ENCODE measurements around the gene XRCC3. TPM values are rescaled to one million over a fixed set of nuclear protein-coding genes. Genes with fewer than 3 reads are reported as not detected.

Gene XRCC3
- total and polyA plus RNA-seq, 2 donors (not counting 3 experiments of a cell fraction or from before 2014, with no cell fraction given): 13.6 to 27.2 TPM

- ChIA-PET CTCF (no interaction called here), POLR2A (no interaction called here)
- no peak for TF ChIP-seq POLR2A (IDR thresholded peaks at IDR 0.05; ENCODE audit: low read depth, low read length)
- TF ChIP-seq, protein P1, sequence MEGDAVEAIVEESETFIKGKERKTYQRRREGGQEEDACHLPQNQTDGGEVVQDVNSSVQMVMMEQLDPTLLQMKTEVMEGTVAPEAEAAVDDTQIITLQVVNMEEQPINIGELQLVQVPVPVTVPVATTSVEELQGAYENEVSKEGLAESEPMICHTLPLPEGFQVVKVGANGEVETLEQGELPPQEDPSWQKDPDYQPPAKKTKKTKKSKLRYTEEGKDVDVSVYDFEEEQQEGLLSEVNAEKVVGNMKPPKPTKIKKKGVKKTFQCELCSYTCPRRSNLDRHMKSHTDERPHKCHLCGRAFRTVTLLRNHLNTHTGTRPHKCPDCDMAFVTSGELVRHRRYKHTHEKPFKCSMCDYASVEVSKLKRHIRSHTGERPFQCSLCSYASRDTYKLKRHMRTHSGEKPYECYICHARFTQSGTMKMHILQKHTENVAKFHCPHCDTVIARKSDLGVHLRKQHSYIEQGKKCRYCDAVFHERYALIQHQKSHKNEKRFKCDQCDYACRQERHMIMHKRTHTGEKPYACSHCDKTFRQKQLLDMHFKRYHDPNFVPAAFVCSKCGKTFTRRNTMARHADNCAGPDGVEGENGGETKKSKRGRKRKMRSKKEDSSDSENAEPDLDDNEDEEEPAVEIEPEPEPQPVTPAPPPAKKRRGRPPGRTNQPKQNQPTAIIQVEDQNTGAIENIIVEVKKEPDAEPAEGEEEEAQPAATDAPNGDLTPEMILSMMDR (IDR thresholded peaks at IDR 0.05; ENCODE audit: extremely low read depth in 1 of 2, insufficient read depth in 1 of 2, low read depth in 1 of 2, low read length in 2 of 2): no peak
- no peak for TF ChIP-seq FOS (IDR thresholded peaks at IDR 0.05; ENCODE audit: borderline replicate concordance, insufficient read depth, low read length)
- no peak for TF ChIP-seq EZH2 (IDR thresholded peaks at IDR 0.05; ENCODE audit: borderline replicate concordance, low read depth, low read length, severe bottlenecking)
- TF ChIP-seq JUN (IDR thresholded peaks at IDR 0.05; ENCODE audit: borderline replicate concordance, insufficient read depth, insufficient read length, low read depth): no peak
- TF ChIP-seq, protein P2, sequence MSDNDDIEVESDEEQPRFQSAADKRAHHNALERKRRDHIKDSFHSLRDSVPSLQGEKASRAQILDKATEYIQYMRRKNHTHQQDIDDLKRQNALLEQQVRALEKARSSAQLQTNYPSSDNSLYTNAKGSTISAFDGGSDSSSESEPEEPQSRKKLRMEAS (IDR thresholded peaks at IDR 0.05; ENCODE audit: insufficient read depth, insufficient read length): no peak
- no peak for TF ChIP-seq MYC (IDR thresholded peaks at IDR 0.05; ENCODE audit: low read depth, low read length)
- no peak for TF ChIP-seq GATA2 (IDR thresholded peaks at IDR 0.05; ENCODE audit: insufficient read depth, insufficient read length, low read depth, low read length)
- no peak for TF ChIP-seq POLR2AphosphoS5 (IDR thresholded peaks at IDR 0.05; ENCODE audit: insufficient read depth, low read depth, low read length)
- intact Hi-C loops (cut with micrococcal nuclease): no loop called here
- no peak for DNase-seq (ENCODE audit: low read depth, low spot score)
- no peak overlapping the region for H3K4me3 ChIP-seq (replicated peaks in 1 of 3; ENCODE audit: insufficient read depth in 1 of 3, low read depth in 1 of 3, low read length in 3 of 3)
- H4K20me1 ChIP-seq (replicated peaks; ENCODE audit: control insufficient read depth, extremely low read depth, insufficient read depth, low read length): peaks cover 2% of the 10 kb centered on the region
- BruUV-seq (replicated peaks): no TSS peak
- peaks cover 31% of the 10 kb centered on the region for H3K79me2 ChIP-seq (ENCODE audit: control insufficient read depth, insufficient read depth, low read length)
- dilution Hi-C loops (cut with MboI; ENCODE audit: extremely low pct_ligation_motif_present, low sequenced_read_pairs): no loop called here
- no peaks in the 10 kb centered on the region for H3K4me1 ChIP-seq (ENCODE audit: control insufficient read depth, extremely low read depth, insufficient read depth, low read length)
- H2AFZ ChIP-seq (ENCODE audit: low read depth, low read length): no peak overlapping the region
- peaks cover 21 to 27% of the 10 kb centered on the region in 2 experiments for H3K36me3 ChIP-seq (ENCODE audit: control insufficient read depth in 2 of 2, extremely low read depth in 1 of 2, insufficient read depth in 2 of 2, low read length in 2 of 2)
- no peak overlapping the region for H3K4me2 ChIP-seq (ENCODE audit: insufficient read depth, low read length)
- no peaks in the 10 kb centered on the region for H3K9me3 ChIP-seq (replicated peaks; ENCODE audit: control insufficient read depth, insufficient read depth, low read length)
- no peak overlapping the region for H3K9ac ChIP-seq (replicated peaks; ENCODE audit: extremely low read depth, insufficient read depth, low read length)
- no peaks in the 10 kb centered on the region for H3K27me3 ChIP-seq (ENCODE audit: control insufficient read depth in 2 of 2, insufficient read depth in 2 of 2, low read length in 2 of 2)
- H3K9me1 ChIP-seq (replicated peaks; ENCODE audit: control insufficient read depth, extremely low read depth, insufficient read depth, low read length): no peaks in the 10 kb centered on the region
- no peak overlapping the region for H3K27ac ChIP-seq (ENCODE audit: insufficient read depth, low read depth, low read length)
- no peak for FAIRE-seq
Observed at GRCh38 chr14:103668117-103668516, 47.1 kb downstream of the XRCC3 start.

Measured in endothelial cell of umbilical vein (primary cell).